H1 (cell line): ENCODE data around the gene KRT3. TPM values are rescaled to one million over a fixed set of nuclear protein-coding genes. Genes with fewer than 3 reads are reported as not detected.

Source experiments
- BACH1 ChIP-seq: IDR thresholded peaks from 2 replicates; pipeline ENCODE4 v1.6.1; 2012; ENCODE audit warnings: low read length, improper control_type of control experiment
- BRCA1 ChIP-seq: IDR thresholded peaks from 2 replicates; pipeline ENCODE4 v1.6.1; 2012; ENCODE audit warnings: low read depth, low read length, improper control_type of control experiment
- EP300 ChIP-seq, 2 experiments: IDR thresholded peaks; 1 replicate in 1 of 2; 2 replicates in 1 of 2; pipeline ENCODE4 v1.6.1; 2011 to 2012; ENCODE audit warnings: low read depth in 2 of 2, low read length in 2 of 2, mild to moderate bottlenecking in 2 of 2, borderline replicate concordance in 1 of 2, inconsistent platforms in 1 of 2, moderate library complexity in 1 of 2
- GTF2F1 ChIP-seq: IDR thresholded peaks from 2 replicates; pipeline ENCODE4 v1.6.1; 2012; ENCODE audit warnings: low read depth, low read length, improper control_type of control experiment, borderline replicate concordance
- HDAC2 ChIP-seq, 2 experiments: fragments of 300-600 bp in 1 of 2; sonication (generic) in 1 of 2; IDR thresholded peaks; 2 replicates each; pipeline ENCODE4 v1.6.1; 2011 to 2012; ENCODE audit warnings: low read depth in 2 of 2, low read length in 2 of 2, mild to moderate bottlenecking in 2 of 2, moderate library complexity in 2 of 2, borderline replicate concordance in 1 of 2, inconsistent platforms in 1 of 2
- NANOG ChIP-seq: IDR thresholded peaks from 2 replicates; pipeline ENCODE4 v1.6.1; 2011; ENCODE audit warnings: low read length, low read depth, mild to moderate bottlenecking, inconsistent platforms; ENCODE audit not compliant: insufficient read depth, poor library complexity, severe bottlenecking
- NRF1 ChIP-seq: IDR thresholded peaks from 2 replicates; pipeline ENCODE4 v1.6.1; 2011; ENCODE audit warnings: mild to moderate bottlenecking, low read depth, low read length, improper control_type of control experiment
- SP2 ChIP-seq: IDR thresholded peaks from 2 replicates; pipeline ENCODE4 v1.6.1; 2012; ENCODE audit warnings: mild to moderate bottlenecking, low read length, inconsistent platforms
- TAF7 ChIP-seq: optimal IDR thresholded peaks from 2 replicates; pipeline ENCODE3; 2011; ENCODE audit warnings: low read depth, mild to moderate bottlenecking, inconsistent platforms, low read length, moderate library complexity, borderline replicate concordance
- polyA plus RNA-seq, 7 experiments: library from polyadenylated mRNA; depleted of rRNA in 3 of 7; stranded (reverse) in 5 of 7; unstranded in 2 of 7; fragments of >200 nt in 5 of 7; fragments of 200-250 nt in 2 of 7; gene quantifications; 1 replicate in 5 of 7; 2 replicates in 1 of 7; 4 replicates in 1 of 7; pipeline versions ENCODE4 v1.2.1 to v1.2.3, GENCODE V29; 2011 to 2013; ENCODE audit warnings: missing spikeins in 2 of 7, mixed read lengths in 2 of 7
- total RNA-seq: library from RNA; stranded (reverse); fragmentation: NEBNext Ultra II Directional; extraction: Animal tissue kit (Norgen Biotek cat#: 25700); gene quantifications from 2 replicates; pipeline ENCODE4 v1.2.1, GENCODE V29; 2021

Gene KRT3
- total and polyA plus RNA-seq, 2 of the 8 experiments (the other 6 are each of a cell fraction or from before 2014, with no cell fraction given) = not detected

DNA sequence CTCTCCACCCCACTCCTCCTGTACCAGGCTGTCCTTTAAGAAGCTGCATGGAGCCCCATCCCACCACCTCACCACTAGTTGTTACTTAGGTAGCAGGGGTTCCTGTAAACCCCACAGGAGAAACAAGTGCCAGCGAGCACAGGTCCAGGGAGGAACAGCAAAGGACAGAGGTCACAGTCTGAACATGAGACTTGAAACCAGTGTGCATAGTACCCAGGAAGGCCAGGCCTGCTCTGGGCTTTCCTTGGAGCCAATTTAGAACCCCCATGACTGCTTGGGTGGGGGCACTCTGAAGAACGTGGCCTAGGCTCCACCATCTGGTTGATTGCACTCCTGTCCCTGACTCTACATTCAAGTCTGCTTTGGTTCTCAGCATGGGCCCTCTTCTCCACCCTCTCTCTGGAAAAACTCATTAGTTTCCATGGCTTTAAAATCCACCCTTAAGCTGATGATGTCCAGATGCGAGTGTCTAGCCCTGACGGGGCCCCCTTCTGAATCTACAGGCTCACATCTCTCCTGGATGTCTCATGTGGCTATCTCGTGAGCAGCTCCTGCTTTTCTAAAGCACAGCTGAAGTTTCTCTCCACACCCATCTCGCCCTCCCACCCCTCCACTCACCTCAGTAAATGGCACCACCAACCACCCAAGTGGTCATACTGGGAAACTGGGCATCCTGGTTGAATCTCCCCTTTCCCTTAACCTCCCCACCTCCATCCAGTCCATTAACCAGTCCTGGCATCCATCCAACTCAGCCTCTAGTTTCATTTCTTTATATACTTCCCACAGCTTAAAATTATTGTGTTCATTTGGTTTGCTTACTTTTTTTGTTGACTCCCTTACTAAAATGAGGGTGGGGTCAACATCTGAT lies 8.4 kb downstream of the KRT3 start (continued):
- TF ChIP-seq NRF1 (no peak), NANOG (no peak), GTF2F1 (no peak), HDAC2 (IDR thresholded peaks at IDR 0.05; ENCODE audit: borderline replicate concordance in 1 of 2, low read depth in 2 of 2, low read length in 2 of 2) (no peak), EP300 (IDR thresholded peaks at IDR 0.05; ENCODE audit: borderline replicate concordance in 1 of 2, low read depth in 2 of 2, low read length in 2 of 2) (no peak), SP2 (no peak), TAF7 (no peak), BRCA1 (no peak), BACH1 (no peak)
